GM23248 (cell line): ENCODE data around the gene NQO1. TPM values are rescaled to one million over a fixed set of nuclear protein-coding genes. Genes with fewer than 3 reads are reported as not detected.

ENCODE experiments used
- DNase-seq: peaks from one replicate; pipeline ENCODE4 v3.0.0-alpha.2; 2015
- H2AFZ ChIP-seq: fragments of 200-600 bp; sonication (generic); 2 replicates; pipeline ENCODE4 v1.6.1; 2016; ENCODE audit warnings: antibody characterized with exemption
- H3F3A ChIP-seq: fragments of 200-600 bp; sonication (generic); 2 replicates; pipeline ENCODE4 v1.6.1; 2016; ENCODE audit warnings: mild to moderate bottlenecking, antibody characterized with exemption, mixed run types; ENCODE audit not compliant: insufficient read depth
- H3K27ac ChIP-seq: fragments of 200-600 bp; sonication (generic); 2 replicates; pipeline ENCODE4 v1.5.1; 2016; ENCODE audit warnings: mild to moderate bottlenecking
- H3K27me3 ChIP-seq: fragments of 200-600 bp; sonication (generic); replicated peaks from 2 replicates; pipeline ENCODE4 v1.6.1; 2016; ENCODE audit warnings: mild to moderate bottlenecking; ENCODE audit not compliant: insufficient read depth
- H3K36me3 ChIP-seq: fragments of 200-600 bp; sonication (generic); 2 replicates; pipeline ENCODE4 v1.6.1; 2016; ENCODE audit warnings: low read depth, mild to moderate bottlenecking
- H3K4me1 ChIP-seq: fragments of 200-600 bp; sonication (generic); 2 replicates; pipeline ENCODE4 v1.6.1; 2016; ENCODE audit warnings: mild to moderate bottlenecking; ENCODE audit not compliant: insufficient read depth
- H3K4me2 ChIP-seq: fragments of 200-600 bp; sonication (generic); one replicate; pipeline ENCODE4 v1.6.1; 2016; ENCODE audit warnings: mild to moderate bottlenecking; ENCODE audit not compliant: unreplicated experiment
- H3K4me3 ChIP-seq: fragments of 200-600 bp; sonication (generic); 2 replicates; pipeline ENCODE4 v1.5.1; 2016; ENCODE audit warnings: mild to moderate bottlenecking
- H3K79me2 ChIP-seq: fragments of 200-600 bp; sonication (generic); 2 replicates; pipeline ENCODE4 v1.6.1; 2016; ENCODE audit warnings: mild to moderate bottlenecking; ENCODE audit not compliant: insufficient read depth
- H3K9ac ChIP-seq: fragments of 200-600 bp; sonication (generic); 2 replicates; pipeline ENCODE4 v1.6.1; 2016; ENCODE audit warnings: mild to moderate bottlenecking
- H3K9me2 ChIP-seq: fragments of 200-600 bp; sonication (generic); 2 replicates; pipeline ENCODE4 v1.6.1; 2016; ENCODE audit warnings: mixed run types, mild to moderate bottlenecking, moderate library complexity; ENCODE audit not compliant: insufficient read depth
- H3K9me3 ChIP-seq: fragments of 200-600 bp; sonication (generic); one replicate; pipeline ENCODE4 v1.6.1; 2017; ENCODE audit warnings: low read depth
- H4K20me1 ChIP-seq: fragments of 200-600 bp; sonication (generic); 2 replicates; pipeline ENCODE4 v1.6.0; 2016; ENCODE audit not compliant: insufficient read depth
- EZH2 ChIP-seq: fragments of 200-600 bp; sonication (generic); IDR thresholded peaks from 2 replicates; pipeline ENCODE4 v1.6.1; 2018; ENCODE audit warnings: antibody characterized with exemption, mild to moderate bottlenecking; ENCODE audit not compliant: insufficient read depth, poor library complexity, severe bottlenecking
- EZH2phosphoT487 ChIP-seq: fragments of 200-600 bp; sonication (generic); IDR thresholded peaks from 2 replicates; pipeline ENCODE4 v1.6.1; 2018; ENCODE audit warnings: antibody characterized with exemption, moderate library complexity, mild to moderate bottlenecking, low read depth; ENCODE audit not compliant: insufficient read depth
- WGBS, 2 experiments: methylation state at CpG; one replicate each; pipeline ENCODE4 v1.1.6; 2015 to 2017; ENCODE audit warnings: low lambda C conversion rate in 2 of 2, low coverage in 1 of 2; ENCODE audit errors: missing lambda C conversion rate in 2 of 2; 5-methylcytosine and 5-hydroxymethylcytosine counted together
- in situ Hi-C: fragments of 300-500 bp; cut with MboI; formaldehyde crosslinking; loops from 2 replicates; pipeline ENCODE4 v1.15.0; 2020
- polyA plus RNA-seq: library from polyadenylated mRNA; unstranded; fragments of >200 nt; fragmentation: Nextera tagmentation; extraction: Ambion mirVana; gene quantifications from 2 replicates; pipeline ENCODE4 v1.2.1, GENCODE V29; 2016
- total RNA-seq: library from RNA; depleted of rRNA; stranded (reverse); fragments of >200 nt; shearing (Covaris generic); gene quantifications from 2 replicates; pipeline ENCODE4 v1.2.3, GENCODE V29; 2014

The NQO1 gene
- total and polyA plus RNA-seq, 2 experiments from 2014 or later, result 431 to 501 TPM

GRCh38 chr16:69725480-69726312 is 664 bp downstream of the NQO1 start:
- WGBS, 2 experiments, result 67 to 69% methylated on average over 32 of the region's 32 CpGs
- no peak for DNase-seq
- H3K36me3 ChIP-seq, result no peaks in the 10 kb centered on the region
- peak overlapping the region; percentile 92 for H3K27ac ChIP-seq
- no peaks in the 10 kb centered on the region for H3K9me2 ChIP-seq
- H3K27me3 ChIP-seq, result no peaks in the 10 kb centered on the region
- H3F3A ChIP-seq, result peaks cover 18% of the 10 kb centered on the region; the same call in 1 of the 2 replicates
- in situ Hi-C loops, result loop anchor here (10.0 kb wide), 1 partner anchor 59 kb away; no protein-coding TSS in a partner anchor
- no peaks in the 10 kb centered on the region for H4K20me1 ChIP-seq
- peaks cover 24% of the 10 kb centered on the region for H3K4me1 ChIP-seq
- H3K79me2 ChIP-seq, result peaks cover 62% of the 10 kb centered on the region
- H3K4me2 ChIP-seq, result peak overlapping the region; percentile 94
- peak overlapping the region; percentile 88 for H3K9ac ChIP-seq
- H2AFZ ChIP-seq, result peak overlapping the region; percentile 86
- H3K4me3 ChIP-seq, result peak overlapping the region; percentile 93
- TF ChIP-seq EZH2, result no peak
- TF ChIP-seq EZH2phosphoT487, result no peak
- H3K9me3 ChIP-seq, result no peaks in the 10 kb centered on the region

- peak; percentile 39 for DNase-seq
- H3K4me3 ChIP-seq, result peak overlapping the region; percentile 93
- no peaks in the 10 kb centered on the region for H3K9me3 ChIP-seq
- in situ Hi-C loops, result loop anchor here (10.0 kb wide), 1 partner anchor 60 kb away; no protein-coding TSS in a partner anchor
- H3K79me2 ChIP-seq, result peaks cover 69% of the 10 kb centered on the region
- peaks cover 18% of the 10 kb centered on the region; the same call in 1 of the 2 replicates for H3F3A ChIP-seq
- H3K4me2 ChIP-seq, result peak overlapping the region; percentile 94
- no peaks in the 10 kb centered on the region for H4K20me1 ChIP-seq
- H3K4me1 ChIP-seq, result peaks cover 24% of the 10 kb centered on the region
- H3K9me2 ChIP-seq, result no peaks in the 10 kb centered on the region
- H2AFZ ChIP-seq, result no peak overlapping the region
- H3K9ac ChIP-seq, result peak overlapping the region; percentile 53
- WGBS, 2 experiments, result 53 to 61% methylated on average over 6 of the region's 6 CpGs
- no peaks in the 10 kb centered on the region for H3K27me3 ChIP-seq
- TF ChIP-seq EZH2phosphoT487 (no peak), EZH2 (no peak)
- peak overlapping the region; percentile 92 for H3K27ac ChIP-seq
- H3K36me3 ChIP-seq, result no peaks in the 10 kb centered on the region
Measured at GRCh38 chr16:69724981-69725479, 1.3 kb downstream of the NQO1 start.

GRCh38 chr16:69724414-69724873 is 1.9 kb downstream of the NQO1 start:
- Histone ChIP-seq H3K36me3 (no peaks in the 10 kb centered on the region), H3K9me3 (no peaks in the 10 kb centered on the region), H4K20me1 (no peaks in the 10 kb centered on the region), H3K4me2 (peak overlapping the region; percentile 94), H2AFZ (no peak overlapping the region), H3K27me3 (no peaks in the 10 kb centered on the region), H3K9me2 (no peaks in the 10 kb centered on the region), H3K4me3 (peak overlapping the region; percentile 93), H3K27ac (peak overlapping the region; percentile 92), H3K79me2 (peaks cover 75% of the 10 kb centered on the region), H3K9ac (peak overlapping the region; percentile 53), H3K4me1 (peaks cover 24% of the 10 kb centered on the region), H3F3A (peaks cover 18% of the 10 kb centered on the region; the same call in 1 of the 2 replicates)
- 100% methylated on average over 2 of the region's 2 CpGs for WGBS, 2 experiments
- DNase-seq, result no peak
- TF ChIP-seq EZH2phosphoT487, result no peak
- TF ChIP-seq EZH2, result no peak
- in situ Hi-C loops, result loop anchor here (10.0 kb wide), 1 partner anchor 60 kb away; no protein-coding TSS in a partner anchor

GRCh38 chr16:69721441-69721957 is 4.9 kb downstream of the NQO1 start:
- in situ Hi-C loops, result loop anchor here (10.0 kb wide), 1 partner anchor 63 kb away; no protein-coding TSS in a partner anchor
- peaks cover 24% of the 10 kb centered on the region; the same call in 1 of the 2 replicates for H3F3A ChIP-seq
- H3K27ac ChIP-seq, result no peak overlapping the region
- no peak for DNase-seq
- H3K4me2 ChIP-seq, result no peak overlapping the region
- WGBS, 2 experiments, result 83 to 92% methylated on average over 5 to 6 of the region's 6 CpGs
- H3K4me1 ChIP-seq, result peaks cover 14% of the 10 kb centered on the region
- peaks cover 17% of the 10 kb centered on the region for H3K36me3 ChIP-seq
- H3K79me2 ChIP-seq, result peaks cover 89% of the 10 kb centered on the region
- H2AFZ ChIP-seq, result no peak overlapping the region
- H3K4me3 ChIP-seq, result no peak overlapping the region
- H3K9me2 ChIP-seq, result no peaks in the 10 kb centered on the region
- TF ChIP-seq EZH2, result no peak
- no peak for TF ChIP-seq EZH2phosphoT487
- no peaks in the 10 kb centered on the region for H3K9me3 ChIP-seq
- H4K20me1 ChIP-seq, result no peaks in the 10 kb centered on the region
- no peak overlapping the region for H3K9ac ChIP-seq
- H3K27me3 ChIP-seq, result no peaks in the 10 kb centered on the region
